ES-I3 (cell line): ENCODE data around the gene CELSR1.
"Not testable (repeated sequence)": the region's sequence is repeated elsewhere in the genome, so short reads cannot be mapped to it uniquely, and the experiment has no call there.

ENCODE experiments used
- H3K36me3 ChIP-seq: 2 replicates; pipeline ENCODE4 v1.6.1; 2013; ENCODE audit warnings: mild to moderate bottlenecking, low read length, control low read depth, moderate library complexity; ENCODE audit not compliant: insufficient read depth
- H3K4me1 ChIP-seq: 2 replicates; pipeline ENCODE4 v1.6.1; 2013; ENCODE audit warnings: mild to moderate bottlenecking, control low read depth, low read length; ENCODE audit not compliant: insufficient read depth
- H3K9ac ChIP-seq: 2 replicates; pipeline ENCODE4 v1.6.1; 2013; ENCODE audit warnings: low read depth, mild to moderate bottlenecking, low read length, moderate library complexity
- H3K9me3 ChIP-seq: 2 replicates; pipeline ENCODE4 v1.6.1; 2013; ENCODE audit warnings: mild to moderate bottlenecking, low read length, moderate library complexity; ENCODE audit not compliant: control insufficient read depth, insufficient read depth

CELSR1 gene

GRCh38 chr22:46511151-46512038 is 26.0 kb downstream of the CELSR1 start:
- H3K36me3 ChIP-seq = no peaks in the 10 kb centered on the region
- H3K4me1 ChIP-seq = peaks cover 23% of the 10 kb centered on the region
- H3K9ac ChIP-seq = no peak overlapping the region
- H3K9me3 ChIP-seq = no peaks in the 10 kb centered on the region

GRCh38 chr22:46509416-46510089 is 27.9 kb downstream of the CELSR1 start:
- Histone ChIP-seq H3K9ac (no peak overlapping the region), H3K4me1 (peaks cover 13% of the 10 kb centered on the region)

GRCh38 chr22:46508491-46508999 is 28.9 kb downstream of the CELSR1 start:
- peaks cover 7% of the 10 kb centered on the region; the same call in 1 of the 2 replicates for H3K4me1 ChIP-seq
- no peak overlapping the region for H3K9ac ChIP-seq
- no peaks in the 10 kb centered on the region for H3K9me3 ChIP-seq
- H3K36me3 ChIP-seq = no peaks in the 10 kb centered on the region

More at GRCh38 chr22:46509416-46510089, 27.9 kb downstream of the CELSR1 start:
- Histone ChIP-seq H3K36me3 (no peaks in the 10 kb centered on the region), H3K9me3 (no peaks in the 10 kb centered on the region)

DNA sequence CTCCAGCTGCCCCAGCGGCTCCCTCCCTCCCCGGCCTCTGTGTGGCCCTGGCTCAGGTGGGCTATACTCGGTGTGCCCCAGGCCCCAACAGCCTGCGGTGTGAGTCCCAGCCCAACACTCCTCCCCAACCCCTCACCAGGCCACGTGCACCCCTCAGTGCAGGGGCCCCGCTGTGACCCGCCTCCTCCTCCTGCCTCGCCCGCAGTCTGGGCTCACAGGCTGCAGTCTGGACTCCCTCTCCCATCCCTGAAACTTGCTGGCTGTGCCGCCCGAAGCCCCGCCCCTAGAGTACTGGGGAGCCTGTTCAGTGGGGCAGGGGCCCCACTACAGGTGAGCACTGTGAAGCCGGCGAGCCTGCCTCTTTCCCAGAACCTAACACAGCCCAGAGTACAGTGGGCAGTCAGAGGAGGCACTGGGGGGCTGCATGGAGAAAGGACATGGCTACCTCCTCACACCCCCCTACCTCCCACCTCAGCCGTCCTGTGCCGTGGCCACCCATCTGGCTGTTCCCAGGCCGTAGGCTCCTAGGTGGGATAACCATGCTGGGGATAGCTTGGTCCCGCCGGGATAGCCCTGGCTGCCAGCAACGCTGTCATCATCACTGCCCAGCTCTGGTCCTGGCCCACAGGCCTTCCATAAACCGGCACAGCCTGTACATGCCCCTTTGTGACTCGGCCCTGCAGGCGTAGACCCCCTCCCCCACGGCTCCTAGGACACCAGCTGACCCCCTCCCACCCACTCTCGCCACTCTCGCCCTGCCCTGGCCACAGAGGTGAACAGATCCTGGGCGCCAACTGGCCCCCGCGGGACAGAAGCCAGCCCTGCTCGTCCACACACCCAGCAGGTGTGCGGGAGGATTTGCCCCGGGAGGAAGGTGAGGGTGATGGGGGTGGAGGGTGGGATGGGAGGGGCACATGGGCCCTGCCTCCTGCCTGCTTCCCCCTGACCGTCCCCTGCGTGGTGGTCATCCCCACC is 29.7 kb downstream of the CELSR1 start:
- Histone ChIP-seq H3K4me1 (peaks cover 7% of the 10 kb centered on the region; the same call in 1 of the 2 replicates), H3K9ac (no peak overlapping the region), H3K36me3 (no peaks in the 10 kb centered on the region), H3K9me3 (no peaks in the 10 kb centered on the region)

DNA sequence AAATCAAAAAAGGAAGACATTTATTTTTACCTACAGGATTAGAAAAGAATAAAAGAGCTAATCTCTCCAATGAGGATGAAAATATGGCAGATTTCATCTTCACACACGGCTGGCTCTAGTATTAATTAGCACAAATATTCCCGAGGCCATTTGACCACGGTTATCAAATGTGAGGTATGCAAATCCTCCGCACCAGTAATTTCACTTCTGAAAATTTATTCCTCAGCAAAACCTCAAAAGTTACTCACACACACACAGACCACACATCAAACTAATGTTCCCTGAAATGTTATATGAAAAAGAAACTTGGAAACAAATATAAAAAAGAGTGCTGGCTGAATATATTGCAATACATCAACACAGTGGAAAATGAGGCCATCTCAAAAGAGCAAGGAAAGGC is 32.8 kb downstream of the CELSR1 start:
- Histone ChIP-seq H3K9me3 (no peaks in the 10 kb centered on the region), H3K9ac (no peak overlapping the region), H3K4me1 (peaks cover 17% of the 10 kb centered on the region), H3K36me3 (no peaks in the 10 kb centered on the region)

DNA sequence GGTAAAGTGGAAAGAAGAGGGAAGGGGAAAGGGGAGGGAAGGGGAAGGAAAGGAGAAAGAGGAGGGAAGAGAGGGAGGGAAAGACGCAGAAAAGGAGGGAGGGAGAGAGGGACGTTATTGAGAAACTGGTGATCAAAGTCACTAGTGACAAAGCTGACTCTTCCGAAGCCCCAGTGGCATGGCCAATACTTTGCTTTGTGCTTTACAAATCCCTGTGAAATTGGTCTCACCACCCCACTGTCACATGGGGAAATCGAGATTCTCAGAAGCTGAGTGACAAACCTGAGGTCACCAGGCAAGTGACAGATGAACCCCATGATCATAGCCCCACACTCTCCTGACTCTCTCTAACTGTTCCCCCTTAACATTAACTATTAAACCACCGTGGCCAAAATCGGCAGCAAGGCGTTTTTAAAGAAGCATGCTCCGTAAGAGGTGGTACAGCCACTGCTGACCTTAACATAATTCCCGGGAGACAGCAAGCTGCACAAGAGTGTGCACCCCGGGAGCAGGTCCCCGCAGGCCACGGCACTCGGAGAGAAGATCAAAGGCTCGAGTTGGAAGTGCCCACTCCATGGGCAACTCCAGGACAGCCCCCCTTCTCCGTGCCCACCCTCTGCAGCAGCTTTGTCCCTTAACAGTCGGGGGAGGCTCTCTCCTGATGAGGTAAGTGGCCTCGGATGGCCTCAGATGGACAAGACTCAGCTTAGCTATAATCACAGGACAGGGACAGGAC is 34.8 kb downstream of the CELSR1 start:
- no peaks in the 10 kb centered on the region for H3K36me3 ChIP-seq
- no peaks in the 10 kb centered on the region for H3K9me3 ChIP-seq
- H3K4me1 ChIP-seq = peaks cover 13% of the 10 kb centered on the region
- no peak overlapping the region for H3K9ac ChIP-seq

DNA sequence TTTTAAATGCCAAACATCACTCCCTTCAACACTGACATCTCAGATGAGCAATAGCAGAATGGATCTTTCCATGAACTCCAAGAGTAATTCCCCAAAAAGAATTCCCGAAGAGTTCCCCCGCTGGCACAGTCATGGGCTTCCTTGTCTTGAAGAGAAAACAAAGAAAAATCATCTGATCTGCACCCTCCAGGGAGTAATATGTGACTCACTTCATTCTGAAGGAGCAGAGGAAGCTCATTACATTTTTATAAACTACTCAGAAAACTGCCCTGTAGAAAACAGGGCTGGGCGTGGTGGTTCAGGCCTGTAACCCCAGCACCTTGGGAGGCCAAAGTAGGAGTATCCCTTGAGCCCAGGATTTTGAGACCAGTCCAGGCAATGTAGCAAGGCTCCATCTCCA is 35.7 kb downstream of the CELSR1 start:
- Histone ChIP-seq H3K9ac (no peak overlapping the region), H3K9me3 (no peaks in the 10 kb centered on the region), H3K4me1 (peaks cover 13% of the 10 kb centered on the region), H3K36me3 (no peaks in the 10 kb centered on the region)

GRCh38 chr22:46501265-46501664 is 36.2 kb downstream of the CELSR1 start:
- H3K4me1 ChIP-seq = peaks cover 13% of the 10 kb centered on the region
- not testable (repeated sequence) for H3K9ac ChIP-seq

GRCh38 chr22:46500201-46500600 is 37.2 kb downstream of the CELSR1 start:
- Histone ChIP-seq H3K9ac (no peak overlapping the region), H3K9me3 (no peaks in the 10 kb centered on the region), H3K4me1 (peaks cover 13% of the 10 kb centered on the region), H3K36me3 (no peaks in the 10 kb centered on the region)

More at GRCh38 chr22:46501265-46501664, 36.2 kb downstream of the CELSR1 start:
- H3K36me3 ChIP-seq, H3K9me3 ChIP-seq: not testable (repeated sequence)

DNA sequence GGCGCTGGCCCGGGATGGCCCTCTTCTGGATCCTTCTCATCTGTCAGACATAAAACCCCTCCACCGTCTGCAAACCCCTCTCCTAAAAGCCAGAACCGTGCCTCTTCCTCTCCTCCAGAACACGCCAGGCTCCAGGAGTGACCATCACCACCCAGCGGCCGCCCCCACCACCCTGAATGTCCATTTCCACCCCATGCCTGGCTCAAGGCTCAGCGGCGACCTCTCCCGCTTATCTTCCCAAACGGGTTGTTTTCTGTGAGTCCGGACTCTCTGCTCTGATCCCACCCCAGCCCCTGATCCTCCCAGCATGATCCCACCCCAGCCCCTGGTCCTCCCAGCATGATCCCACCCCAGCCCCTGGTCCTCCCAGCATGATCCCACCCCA is 37.6 kb downstream of the CELSR1 start:
- Histone ChIP-seq H3K4me1 (peaks cover 13% of the 10 kb centered on the region), H3K9ac (no peak overlapping the region; the same call in 1 of the 2 replicates), H3K36me3 (no peaks in the 10 kb centered on the region), H3K9me3 (no peaks in the 10 kb centered on the region)

- no peaks in the 10 kb centered on the region; the same call in 1 of the 2 replicates for H3K4me1 ChIP-seq
- no peaks in the 10 kb centered on the region for H3K9me3 ChIP-seq
- no peaks in the 10 kb centered on the region for H3K36me3 ChIP-seq
- no peak overlapping the region for H3K9ac ChIP-seq
These were observed 45.5 kb downstream of the CELSR1 start for GRCh38 chr22:46491946-46492345.

DNA sequence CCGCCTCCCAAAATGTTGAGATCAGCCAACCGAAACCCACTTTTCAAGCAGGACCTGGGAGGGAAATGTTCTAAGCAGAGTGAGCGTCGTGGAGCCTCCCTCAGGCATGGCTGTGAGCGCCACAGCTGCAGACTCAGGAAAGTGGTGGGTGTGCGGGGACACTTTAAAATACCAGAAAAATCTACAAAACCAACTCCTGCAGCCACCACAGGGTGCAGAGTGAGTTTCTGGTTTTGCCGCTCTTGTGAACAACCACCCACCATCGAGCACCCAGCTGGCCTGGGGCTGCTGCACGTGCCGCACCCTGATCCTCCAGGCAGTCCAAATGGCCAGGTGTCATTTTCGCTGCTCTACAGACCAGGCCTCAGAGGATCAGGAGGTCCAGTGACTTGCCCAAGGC is 46.9 kb downstream of the CELSR1 start:
- Histone ChIP-seq H3K9ac (no peak overlapping the region), H3K36me3 (no peaks in the 10 kb centered on the region), H3K4me1 (no peaks in the 10 kb centered on the region; the same call in 1 of the 2 replicates), H3K9me3 (no peaks in the 10 kb centered on the region)

GRCh38 chr22:46486996-46487717 is 50.3 kb downstream of the CELSR1 start:
- Histone ChIP-seq H3K9me3 (peaks cover 7% of the 10 kb centered on the region; the same call in 1 of the 2 replicates), H3K4me1 (peaks cover 3% of the 10 kb centered on the region; the same call in 1 of the 2 replicates), H3K9ac (no peak overlapping the region)

More at GRCh38 chr22:46486996-46487717, 50.3 kb downstream of the CELSR1 start:
- H3K36me3 ChIP-seq = no peaks in the 10 kb centered on the region
